PC-9 (cell line): ENCODE results near the gene EFTUD2. TPM values are rescaled to one million over a fixed set of nuclear protein-coding genes. Genes with fewer than 3 reads are reported as not detected.
A peak's percentile ranks its signal among the peaks of the same experiment; 100 is the strongest.
"Not testable (repeated sequence)": the region's sequence is repeated elsewhere in the genome, so short reads cannot be mapped to it uniquely, and the experiment has no call there.

Experiments used
- BruUV-seq: library from RNA; stranded (reverse); fragments of 400-500 nt; replicated peaks from 2 replicates; lab custom pipeline; 2021; lab: Mats Ljungman, UMichigan
- CTCF ChIA-PET: fragments of 300-600 bp; sonication (Branson Sonifier 250); formaldehyde crosslinking; loops from one replicate; lab custom pipeline; 2022; ENCODE audit warnings: antibody characterized with exemption; lab: Charles Lee
- POLR2A ChIA-PET: fragments of 300-600 bp; sonication (Branson Sonifier 250); formaldehyde crosslinking; loops from one replicate; lab custom pipeline; 2022; ENCODE audit warnings: antibody characterized with exemption; ENCODE audit not compliant: unreplicated experiment; lab: Charles Lee
- DNase-seq, 2 experiments: peaks; one replicate each; pipeline versions ENCODE4 v3.0.0 to v3.0.0-alpha.2; 2015 to 2022; ENCODE audit warnings: mixed read lengths in 1 of 2
- H2AFZ ChIP-seq: fragments of 200-600 bp; sonication (generic); 2 replicates; pipeline ENCODE4 v1.8.1; 2017; ENCODE audit warnings: antibody characterized with exemption
- H3F3A ChIP-seq: fragments of 200-600 bp; sonication (generic); 2 replicates; pipeline ENCODE4 v1.8.1; 2017; ENCODE audit warnings: antibody characterized with exemption, mild to moderate bottlenecking, low read depth; ENCODE audit not compliant: insufficient read depth
- H3K27ac ChIP-seq: fragments of 200-600 bp; sonication (generic); 2 replicates; pipeline ENCODE4 v1.6.1; 2016; ENCODE audit warnings: mixed run types
- H3K27me3 ChIP-seq: fragments of 200-600 bp; sonication (generic); 2 replicates; pipeline ENCODE4 v1.6.1; 2016; ENCODE audit warnings: low read depth, mixed run types; ENCODE audit not compliant: insufficient read depth
- H3K36me3 ChIP-seq: fragments of 200-600 bp; sonication (generic); 2 replicates; pipeline ENCODE4 v1.6.1; 2016; ENCODE audit warnings: low read depth, mixed run types
- H3K4me1 ChIP-seq: fragments of 200-600 bp; sonication (generic); replicated peaks from 2 replicates; pipeline ENCODE4 v1.6.1; 2016; ENCODE audit warnings: mixed run types; ENCODE audit not compliant: insufficient read depth
- H3K4me2 ChIP-seq: fragments of 200-600 bp; sonication (generic); 2 replicates; pipeline ENCODE4 v1.6.1; 2017; ENCODE audit warnings: mixed run types
- H3K4me3 ChIP-seq: fragments of 200-600 bp; sonication (generic); 2 replicates; pipeline ENCODE4 v1.6.1; 2016; ENCODE audit warnings: mixed run types
- H3K79me2 ChIP-seq: fragments of 200-600 bp; sonication (generic); 2 replicates; pipeline ENCODE4 v1.6.1; 2017; ENCODE audit warnings: low read depth, mixed run types
- H3K9me2 ChIP-seq: fragments of 200-600 bp; sonication (generic); 2 replicates; pipeline ENCODE4 v1.8.1; 2017; ENCODE audit warnings: mild to moderate bottlenecking; ENCODE audit not compliant: insufficient read depth
- H3K9me3 ChIP-seq: fragments of 200-600 bp; sonication (generic); 2 replicates; pipeline ENCODE4 v1.8.1; 2016; ENCODE audit warnings: low read depth; ENCODE audit not compliant: insufficient read depth
- H4K20me1 ChIP-seq: fragments of 200-600 bp; sonication (generic); 2 replicates; pipeline ENCODE4 v1.8.1; 2017; ENCODE audit not compliant: insufficient read depth
- EZH2 ChIP-seq: fragments of 200-600 bp; sonication (generic); IDR thresholded peaks from 2 replicates; pipeline ENCODE4 v1.8.0; 2017; ENCODE audit warnings: antibody characterized with exemption, low read depth
- intact Hi-C: fragments of 100-400 bp; cut with micrococcal nuclease; formaldehyde crosslinking; loops from one replicate; pipeline ENCODE4 v1.10.0; 2022; ENCODE audit not compliant: unreplicated experiment
- total RNA-seq: library from RNA; stranded (reverse); gene quantifications from 2 replicates; pipeline ENCODE4 v1.2.3, GENCODE V29; 2021
- TF ChIP-seq, protein P1 (sequence below): fragments of 200-600 bp; sonication (generic); conservative IDR thresholded peaks from 2 replicates; pipeline ENCODE4 v1.6.1; 2017; ENCODE audit warnings: mixed run types, antibody characterized with exemption, mild to moderate bottlenecking, moderate library complexity

Gene EFTUD2
- total RNA-seq, 1 experiment from 2014 or later = 126 TPM

DNA sequence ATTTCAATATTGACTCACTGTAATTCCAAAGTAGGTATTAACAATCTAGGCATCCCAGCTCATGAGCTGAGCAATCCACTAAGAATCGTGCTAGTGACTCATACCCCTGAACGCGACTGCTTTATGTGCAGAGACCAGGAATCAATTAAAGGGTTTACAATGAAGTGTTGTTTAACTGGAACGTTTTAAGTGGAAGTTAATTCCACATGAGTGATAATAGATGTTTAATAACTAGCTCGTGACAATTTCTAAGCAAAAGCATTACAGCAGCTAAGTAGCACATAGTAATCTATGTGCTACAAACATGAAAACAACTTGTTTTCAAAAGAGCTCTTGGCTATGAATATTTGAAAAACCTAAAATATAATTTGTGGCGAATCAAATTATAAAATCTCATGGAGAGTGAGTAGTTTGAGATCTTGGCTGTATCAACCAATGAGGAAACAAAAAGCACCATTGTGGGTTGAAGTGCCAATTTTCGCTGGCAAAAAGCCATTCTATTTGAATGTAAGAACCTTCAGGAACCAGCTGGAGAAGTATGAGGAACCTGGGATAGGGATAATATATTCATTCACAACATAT is 78.5 kb downstream of the EFTUD2 start:
- BruUV-seq = no TSS peak
- Histone ChIP-seq H3K4me3 (peak overlapping the region; percentile 33; the same call in 1 of the 2 replicates), H4K20me1 (no peaks in the 10 kb centered on the region), H3K9me3 (no peaks in the 10 kb centered on the region), H3K27me3 (no peaks in the 10 kb centered on the region), H3K4me1 (peaks cover 17% of the 10 kb centered on the region), H3K36me3 (no peaks in the 10 kb centered on the region), H3K4me2 (peak overlapping the region; percentile 73), H3F3A (peaks cover 38% of the 10 kb centered on the region), H2AFZ (0 out of 2 replicates have a peak overlapping the region, but pooled peaks have one; percentile 1), H3K27ac (peak overlapping the region; percentile 68), H3K9me2 (no peaks in the 10 kb centered on the region), H3K79me2 (peaks cover 61% of the 10 kb centered on the region)
- TF ChIP-seq EZH2 = no peak
- TF ChIP-seq, protein P1, sequence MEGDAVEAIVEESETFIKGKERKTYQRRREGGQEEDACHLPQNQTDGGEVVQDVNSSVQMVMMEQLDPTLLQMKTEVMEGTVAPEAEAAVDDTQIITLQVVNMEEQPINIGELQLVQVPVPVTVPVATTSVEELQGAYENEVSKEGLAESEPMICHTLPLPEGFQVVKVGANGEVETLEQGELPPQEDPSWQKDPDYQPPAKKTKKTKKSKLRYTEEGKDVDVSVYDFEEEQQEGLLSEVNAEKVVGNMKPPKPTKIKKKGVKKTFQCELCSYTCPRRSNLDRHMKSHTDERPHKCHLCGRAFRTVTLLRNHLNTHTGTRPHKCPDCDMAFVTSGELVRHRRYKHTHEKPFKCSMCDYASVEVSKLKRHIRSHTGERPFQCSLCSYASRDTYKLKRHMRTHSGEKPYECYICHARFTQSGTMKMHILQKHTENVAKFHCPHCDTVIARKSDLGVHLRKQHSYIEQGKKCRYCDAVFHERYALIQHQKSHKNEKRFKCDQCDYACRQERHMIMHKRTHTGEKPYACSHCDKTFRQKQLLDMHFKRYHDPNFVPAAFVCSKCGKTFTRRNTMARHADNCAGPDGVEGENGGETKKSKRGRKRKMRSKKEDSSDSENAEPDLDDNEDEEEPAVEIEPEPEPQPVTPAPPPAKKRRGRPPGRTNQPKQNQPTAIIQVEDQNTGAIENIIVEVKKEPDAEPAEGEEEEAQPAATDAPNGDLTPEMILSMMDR = no peak
- intact Hi-C loops = no loop called here
- peak; percentile 37 to 95 for DNase-seq
- CTCF ChIA-PET = no interaction called here
- POLR2A ChIA-PET = interaction anchor here (0.6 kb wide), 2 partner anchors 23 to 264 kb away, joined by 3 to 4 read pairs; no protein-coding TSS in a partner anchor

- H3K9me2 ChIP-seq, H2AFZ ChIP-seq, DNase-seq, H3K36me3 ChIP-seq, H3K9me3 ChIP-seq, H3K4me2 ChIP-seq, intact Hi-C loops, H3K4me3 ChIP-seq, H3K27me3 ChIP-seq, H4K20me1 ChIP-seq, BruUV-seq, H3K27ac ChIP-seq: not testable (repeated sequence)
- POLR2A ChIA-PET = interaction anchor here (0.6 kb wide), 1 partner anchor 46 kb away, joined by 4 read pairs; no protein-coding TSS in a partner anchor
- CTCF ChIA-PET = interaction anchor here (0.5 kb wide), 1 partner anchor 39 kb away, joined by 3 read pairs; no protein-coding TSS in a partner anchor
- Histone ChIP-seq H3K4me1 (peaks cover 25% of the 10 kb centered on the region), H3F3A (peaks cover 52% of the 10 kb centered on the region), H3K79me2 (peaks cover 48% of the 10 kb centered on the region)
Measured at GRCh38 chr17:44818508-44818907, 80.7 kb downstream of the EFTUD2 start.

DNA sequence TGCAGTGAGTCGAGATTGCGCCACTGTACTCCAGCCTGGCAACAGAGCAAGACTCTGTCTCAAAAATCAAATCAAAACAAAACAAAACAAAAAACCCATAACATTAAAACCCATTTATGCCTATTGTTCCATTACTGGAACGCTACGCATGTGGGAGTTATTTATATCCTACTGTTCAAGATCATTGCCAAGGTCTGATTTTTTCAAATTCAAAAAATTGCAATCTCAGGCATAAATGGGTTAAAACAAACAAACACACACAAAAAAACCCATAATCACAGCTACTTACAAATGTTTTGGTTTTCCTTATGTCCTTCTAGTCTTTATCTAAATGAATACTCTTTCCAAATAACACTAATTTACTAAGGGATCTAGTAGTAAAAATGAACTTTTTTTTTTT is 87.0 kb downstream of the EFTUD2 start:
- intact Hi-C loops = no loop called here
- no peak for DNase-seq
- peaks cover 24% of the 10 kb centered on the region for H3F3A ChIP-seq
- H3K79me2 ChIP-seq = peaks cover 33% of the 10 kb centered on the region
- no peaks in the 10 kb centered on the region for H4K20me1 ChIP-seq
- no peaks in the 10 kb centered on the region for H3K9me2 ChIP-seq
- no peak overlapping the region for H3K4me2 ChIP-seq
- H3K36me3 ChIP-seq = no peaks in the 10 kb centered on the region
- H3K4me1 ChIP-seq = 0 out of 2 replicates have a peak, but pooled peaks cover 9% of the 10 kb centered on the region
- no peak overlapping the region for H2AFZ ChIP-seq
- ChIA-PET POLR2A (no interaction called here), CTCF (interaction anchor here (0.6 to 0.7 kb wide), 2 partner anchors 21 to 49 kb away, joined by 3 read pairs; no protein-coding TSS in a partner anchor)
- TF ChIP-seq EZH2 = no peak
- TF ChIP-seq, protein P1 = no peak
- BruUV-seq = no TSS peak
- no peaks in the 10 kb centered on the region for H3K27me3 ChIP-seq
- H3K27ac ChIP-seq = no peak overlapping the region
- H3K9me3 ChIP-seq = no peaks in the 10 kb centered on the region
- no peak overlapping the region for H3K4me3 ChIP-seq

DNA sequence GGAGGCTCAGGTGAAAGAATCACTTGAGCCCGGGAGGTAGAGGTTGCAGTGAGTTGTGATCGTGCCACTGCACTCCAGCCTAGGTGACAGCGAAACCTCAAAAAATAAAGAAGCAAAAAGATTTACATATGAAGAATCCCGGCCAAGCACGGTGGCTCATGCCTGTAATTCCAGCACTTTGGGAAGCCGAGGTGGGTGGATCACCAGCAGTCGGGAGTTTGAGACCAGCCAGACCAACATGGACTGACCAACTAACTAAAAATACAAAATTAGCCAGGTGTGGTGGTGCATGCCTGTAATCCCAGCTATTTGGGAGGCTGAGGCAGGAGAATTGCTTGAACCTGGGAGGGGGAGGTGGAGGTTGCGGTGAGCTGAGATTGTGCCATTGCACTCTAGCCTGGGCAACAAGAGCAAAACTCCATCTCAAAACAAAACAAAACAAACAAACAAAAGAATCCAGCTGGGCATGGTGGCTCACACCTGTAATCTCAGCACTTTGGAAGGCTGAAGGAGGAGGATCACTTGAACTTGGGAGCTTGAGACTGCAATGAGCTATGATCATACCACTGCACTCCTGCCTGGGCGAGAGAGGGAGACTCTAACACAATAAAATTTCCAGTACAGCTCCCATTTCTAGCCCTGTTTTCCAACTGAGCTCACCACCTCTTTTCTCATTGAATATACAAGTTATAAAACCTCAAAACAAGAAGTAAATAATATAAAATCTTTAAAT is 90.4 kb downstream of the EFTUD2 start:
- H3K9me3 ChIP-seq, CTCF ChIA-PET, H3K4me2 ChIP-seq, H3K36me3 ChIP-seq, H3K27me3 ChIP-seq, H3K4me3 ChIP-seq, POLR2A ChIA-PET, H4K20me1 ChIP-seq, H3K4me1 ChIP-seq, DNase-seq, H3K9me2 ChIP-seq, BruUV-seq, H3K27ac ChIP-seq, H2AFZ ChIP-seq, intact Hi-C loops, H3F3A ChIP-seq: not testable (repeated sequence)
- peaks cover 13% of the 10 kb centered on the region for H3K79me2 ChIP-seq
